Heart left ventricle (tissue), 13 donors: ENCODE data around the gene MCOLN2.

Experiments
- CTCF ChIP-seq, 12 donors: fragments of 200-600 bp; sonication (generic) in 4 of 12; IDR thresholded peaks; one replicate each; pipeline versions ENCODE4 v1.5.0 to v1.8.0; 2018 to 2022; ENCODE audit warnings: antibody characterized with exemption in 12 of 12, mild to moderate bottlenecking in 5 of 12
- POLR2A ChIP-seq, 2 donors: fragments of 450-650 bp; IDR thresholded peaks; one replicate each; pipeline ENCODE4 v1.6.1; 2017; ENCODE audit warnings: antibody characterized with exemption in 2 of 2, mild to moderate bottlenecking in 2 of 2, moderate library complexity in 2 of 2
- donor health status: ischemic (EF 13 %, LVEDD 7.1; RV severe dilation, severe dysfunction).
- donor health status: DM: no; HTN: yes; CAD: no.
- donor health status: DM: no; HTN: no; CAD: no.
- donor health status: ischemic (EF 25% LVEDD 6.9; RV normal size, moderate dysfunction).
- donor health status: ischemic (EF 25% LVEDD 5.7; RV mildly dilated, moderate dysfunction).
- donor health status: ischemic (EF 35%, LVEDD 5.7; RV mildly dilated, moderate dysfunction).
- donor health status: nonischemic (EF 11% LVEDD 7.7; RV severe dilation, severe dysfunction).
- donor health status: DM: yes; HTN: yes; CAD: no.
- donor health status: PGD.
- donor health status: ischemic (EF 29% LVEDD 5.4; RV normal size, mild dysfunction).
- donor health status: nonischemic (EF 23%, LVEDD 6.1; RV moderate dilation, normal function).

DNA sequence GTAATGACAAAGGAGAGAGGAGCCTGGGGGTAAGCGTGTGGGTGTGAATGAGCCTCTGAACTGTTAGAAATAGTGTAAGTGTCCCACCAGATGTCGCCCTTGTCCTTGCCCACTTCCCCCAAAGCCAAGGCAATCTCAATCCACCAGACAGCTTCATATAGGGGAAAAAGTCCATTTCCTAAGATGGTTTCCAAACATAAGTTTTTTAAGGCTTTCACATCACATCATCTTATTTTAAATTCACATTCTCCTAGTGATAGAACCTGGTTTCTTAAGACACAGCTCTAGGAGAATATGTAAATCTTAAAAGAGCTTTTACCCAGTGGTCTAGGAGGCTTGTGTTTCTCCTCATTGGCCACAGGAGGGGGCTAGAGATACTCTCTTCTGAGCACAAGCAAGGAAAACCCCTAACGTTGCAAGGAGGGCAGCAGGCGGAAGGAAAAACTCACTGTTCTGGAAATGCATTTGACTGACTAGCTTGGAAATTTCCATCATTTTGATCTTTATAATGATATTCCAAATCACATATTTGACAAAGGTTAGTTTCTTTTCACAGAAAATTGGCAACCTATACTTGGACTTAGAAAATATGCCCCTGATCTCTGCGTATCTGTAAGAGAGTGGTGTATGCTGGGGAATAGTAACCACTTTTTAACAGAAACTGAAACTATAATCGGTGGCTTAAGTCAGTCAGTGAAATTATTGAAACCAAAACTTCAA, 52.0 kb downstream of the MCOLN2 start:
- peak; percentile 84 to 97 (median 92) for TF ChIP-seq CTCF (IDR thresholded peaks at IDR 0.05)
- no peak for TF ChIP-seq POLR2A (IDR thresholded peaks at IDR 0.05)
